CD14-positive monocyte (primary cell): ENCODE measurements around the gene GLOD5. TPM values are rescaled to one million over a fixed set of nuclear protein-coding genes. Genes with fewer than 3 reads are reported as not detected.

Experiments
- DNase-seq, 3 donors: peaks; one replicate each; pipeline ENCODE4 v3.0.0-alpha.2; 2011 to 2022
- H2AFZ ChIP-seq: 2 replicates; pipeline ENCODE4 v1.6.0; 2012; ENCODE audit warnings: mild to moderate bottlenecking, low read depth, low read length, inconsistent platforms; ENCODE audit not compliant: insufficient read depth, poor library complexity, severe bottlenecking
- H3K27ac ChIP-seq, 2 donors: 1 replicate in 1 of 2; 2 replicates in 1 of 2; pipeline ENCODE4 v1.5.1; 2012 to 2013; ENCODE audit warnings: low read length in 2 of 2, control low read depth in 1 of 2, inconsistent platforms in 1 of 2, low read depth in 1 of 2, mild to moderate bottlenecking in 1 of 2
- H3K27me3 ChIP-seq, 2 donors: one replicate each; pipeline versions ENCODE4 v1.6.0 to v1.6.1; 2011 to 2013; ENCODE audit warnings: low read length in 2 of 2; ENCODE audit not compliant: control insufficient read depth in 2 of 2, insufficient read depth in 2 of 2
- H3K36me3 ChIP-seq, 2 donors: replicated peaks in 1 of 2; 1 replicate in 1 of 2; 2 replicates in 1 of 2; pipeline versions ENCODE4 v1.5.1 to v1.6.1; 2012 to 2013; ENCODE audit warnings: low read length in 2 of 2, control low read depth in 1 of 2, inconsistent platforms in 1 of 2, mild to moderate bottlenecking in 1 of 2; ENCODE audit not compliant: insufficient read depth in 2 of 2, control insufficient read depth in 1 of 2
- H3K4me1 ChIP-seq, 2 donors: 1 replicate in 1 of 2; 2 replicates in 1 of 2; pipeline versions ENCODE4 v1.5.1 to v1.6.1; 2012 to 2013; ENCODE audit warnings: low read length in 2 of 2, control low read depth in 1 of 2, inconsistent platforms in 1 of 2, mild to moderate bottlenecking in 1 of 2, moderate library complexity in 1 of 2; ENCODE audit not compliant: insufficient read depth in 2 of 2, control insufficient read depth in 1 of 2
- H3K4me2 ChIP-seq: replicated peaks from 2 replicates; pipeline ENCODE3; 2012; ENCODE audit warnings: low read length, moderate library complexity, mild to moderate bottlenecking; ENCODE audit not compliant: poor library complexity, severe bottlenecking; ENCODE audit errors: extremely low read depth
- H3K4me3 ChIP-seq, 3 experiments: fragments of 200-600 bp in 1 of 3; sonication (generic) in 1 of 3; replicated peaks in 1 of 3; 1 replicate in 2 of 3; 2 replicates in 1 of 3; pipeline ENCODE4 v1.5.1; 2011 to 2013; ENCODE audit warnings: low read length in 3 of 3, mild to moderate bottlenecking in 3 of 3, control low read depth in 2 of 3, low read depth in 2 of 3, inconsistent platforms in 1 of 3, moderate library complexity in 1 of 3
- H3K79me2 ChIP-seq: 2 replicates; pipeline ENCODE4 v1.6.0; 2012; ENCODE audit warnings: mild to moderate bottlenecking, control low read depth, inconsistent platforms, low read length, moderate library complexity; ENCODE audit not compliant: insufficient read depth
- H3K9ac ChIP-seq: 2 replicates; pipeline ENCODE4 v1.6.0; 2017; ENCODE audit warnings: low read length, mild to moderate bottlenecking; ENCODE audit not compliant: insufficient read depth, poor library complexity, severe bottlenecking
- H3K9me3 ChIP-seq, 2 donors: replicated peaks in 1 of 2; 1 replicate in 1 of 2; 2 replicates in 1 of 2; pipeline versions ENCODE4 v1.5.1 to v1.6.1; 2012 to 2013; ENCODE audit warnings: low read length in 2 of 2, control low read depth in 1 of 2; ENCODE audit not compliant: control insufficient read depth in 1 of 2, insufficient read depth in 1 of 2
- H4K20me1 ChIP-seq: 2 replicates; pipeline ENCODE4 v1.6.0; 2012; ENCODE audit warnings: mild to moderate bottlenecking, low read length, control low read depth, moderate library complexity; ENCODE audit not compliant: insufficient read depth
- H3K27ac Mint-ChIP-seq, 7 donors: one replicate each; pipeline ENCODE4 v1.8.0; 2020; ENCODE audit warnings: mild to moderate bottlenecking in 7 of 7, mixed read lengths in 7 of 7, moderate library complexity in 6 of 7, inconsistent platforms in 2 of 7
- H3K27me3 Mint-ChIP-seq, 3 donors: one replicate each; pipeline ENCODE4 v1.8.0; 2021 to 2022; ENCODE audit warnings: low read depth in 3 of 3, mild to moderate bottlenecking in 3 of 3, mixed read lengths in 3 of 3, moderate library complexity in 3 of 3, inconsistent platforms in 1 of 3
- H3K36me3 Mint-ChIP-seq, 2 donors: one replicate each; pipeline ENCODE4 v1.8.0; 2020; ENCODE audit warnings: mixed read lengths in 2 of 2, inconsistent platforms in 1 of 2, mild to moderate bottlenecking in 1 of 2
- H3K4me1 Mint-ChIP-seq: one replicate; pipeline ENCODE4 v1.8.0; 2020; ENCODE audit warnings: mild to moderate bottlenecking, mixed read lengths
- H3K4me3 Mint-ChIP-seq, 2 donors: one replicate each; pipeline ENCODE4 v1.8.0; 2020; ENCODE audit warnings: mild to moderate bottlenecking in 2 of 2, mixed read lengths in 2 of 2, moderate library complexity in 1 of 2
- H3K9me3 Mint-ChIP-seq, 7 donors: one replicate each; pipeline ENCODE4 v1.8.0; 2020 to 2022; ENCODE audit warnings: mixed read lengths in 7 of 7, mild to moderate bottlenecking in 6 of 7, moderate library complexity in 6 of 7, inconsistent platforms in 2 of 7
- CTCF ChIP-seq: fragments of 200-600 bp; IDR thresholded peaks from one replicate; pipeline ENCODE4 v1.8.0; 2022; ENCODE audit warnings: antibody characterized with exemption, mild to moderate bottlenecking
- WGBS: methylation state at CpG from one replicate; pipeline ENCODE4 v1.1.5; 2013; ENCODE audit warnings: missing lambda C conversion rate; ENCODE audit not compliant: insufficient coverage; 5-methylcytosine and 5-hydroxymethylcytosine counted together
- intact Hi-C, 2 donors: fragments of 100-400 bp; cut with micrococcal nuclease; formaldehyde crosslinking; loops; one replicate each; pipeline versions ENCODE4 v1.15.0 to v1.15.1; 2023
- polyA plus RNA-seq, 3 donors: library from polyadenylated mRNA; depleted of rRNA in 1 of 3; unstranded in 2 of 3; stranded (reverse) in 1 of 3; fragments of 300-500 nt in 2 of 3; fragments of >200 nt in 1 of 3; fragmentation: Illumina TruSeq in 2 of 3; gene quantifications; 1 replicate in 2 of 3; 2 replicates in 1 of 3; pipeline ENCODE4 v1.2.3, GENCODE V29; 2012 to 2021

Gene GLOD5
- polyA plus RNA-seq, 3 donors, result not detected

- DNase-seq, result no peak
- intact Hi-C loops, result no loop called here
- no peaks in the 10 kb centered on the region for H3K36me3 ChIP-seq
- no peaks in the 10 kb centered on the region for H3K79me2 ChIP-seq
- H3K9ac ChIP-seq, result no peak overlapping the region
- H3K27me3 Mint-ChIP-seq, result peaks cover 0 to 3% (median 0%) of the 10 kb centered on the region in 3 donors
- H3K36me3 Mint-ChIP-seq, result no peaks in the 10 kb centered on the region
- no peak overlapping the region for H3K27ac Mint-ChIP-seq
- H3K4me3 ChIP-seq, result no peak overlapping the region
- H4K20me1 ChIP-seq, result no peaks in the 10 kb centered on the region
- no peaks in the 10 kb centered on the region for H3K4me1 ChIP-seq
- H3K27me3 ChIP-seq, result peaks cover 0 to 2% of the 10 kb centered on the region in 2 donors
- no peaks in the 10 kb centered on the region for H3K4me1 Mint-ChIP-seq
- no peak for TF ChIP-seq CTCF
- no peaks in the 10 kb centered on the region for H3K9me3 ChIP-seq
- H2AFZ ChIP-seq, result no peak overlapping the region
- no peak overlapping the region for H3K4me2 ChIP-seq
- no peaks in the 10 kb centered on the region for H3K9me3 Mint-ChIP-seq
- H3K27ac ChIP-seq, result no peak overlapping the region
- no peak overlapping the region for H3K4me3 Mint-ChIP-seq
These were observed 32.9 kb upstream of the GLOD5 start for GRCh38 chrX:48728653-48729052.

- intact Hi-C loops, result loop anchor here in 1 of 2 donors (5.0 kb wide), 1 partner anchor 66 kb away; the partner anchor contains the start of gene HDAC6
- H3K27ac Mint-ChIP-seq, result peak overlapping the region in 5 of 7 donors; percentile 6 to 96 (median 25)
- peak overlapping the region; percentile 21 for H2AFZ ChIP-seq
- H3K27me3 Mint-ChIP-seq, result peaks cover 1 to 7% (median 2%) of the 10 kb centered on the region in 3 donors
- no peaks in the 10 kb centered on the region for H3K79me2 ChIP-seq
- peak overlapping the region in 1 of 2 donors; percentile 77 for H3K4me3 Mint-ChIP-seq
- H4K20me1 ChIP-seq, result no peaks in the 10 kb centered on the region
- no peak for DNase-seq
- H3K27ac ChIP-seq, result no peak overlapping the region
- TF ChIP-seq CTCF, result no peak
- no peak overlapping the region for H3K4me3 ChIP-seq
- peaks cover 7 to 11% of the 10 kb centered on the region in 2 donors for H3K4me1 ChIP-seq
- WGBS, result 100% methylated on average over 1 of the region's 1 CpG
- H3K4me1 Mint-ChIP-seq, result peaks cover 16% of the 10 kb centered on the region
- peak overlapping the region; percentile 70 for H3K4me2 ChIP-seq
- H3K9me3 Mint-ChIP-seq, result peaks cover 0 to 3% (median 0%) of the 10 kb centered on the region in 7 donors
- H3K36me3 ChIP-seq, result no peaks in the 10 kb centered on the region
- no peaks in the 10 kb centered on the region for H3K27me3 ChIP-seq
- H3K36me3 Mint-ChIP-seq, result no peaks in the 10 kb centered on the region
- no peaks in the 10 kb centered on the region for H3K9me3 ChIP-seq
- no peak overlapping the region for H3K9ac ChIP-seq
These were observed 25.2 kb upstream of the GLOD5 start for GRCh38 chrX:48736303-48736702.
